Osteoblast (primary cell): ENCODE measurements around the gene ZMIZ1. TPM values are rescaled to one million over a fixed set of nuclear protein-coding genes. Genes with fewer than 3 reads are reported as not detected.

Experiments
- DNase-seq: peaks from one replicate; pipeline ENCODE4 v3.0.0; 2011; ENCODE audit warnings: low spot score, mixed read lengths; ENCODE audit not compliant: insufficient read length; ENCODE audit errors: missing footprints
- H2AFZ ChIP-seq: 2 replicates; pipeline ENCODE4 v1.6.0; 2011; ENCODE audit warnings: mild to moderate bottlenecking, low read length
- H3K27ac ChIP-seq: 2 replicates; pipeline ENCODE4 v1.5.1; 2011; ENCODE audit warnings: mild to moderate bottlenecking, low read depth, low read length, moderate library complexity
- H3K27me3 ChIP-seq: 2 replicates; pipeline ENCODE4 v1.6.0; 2012; ENCODE audit warnings: mild to moderate bottlenecking, control low read depth, inconsistent platforms, low read length, moderate library complexity; ENCODE audit not compliant: insufficient read depth
- H3K36me3 ChIP-seq: 2 replicates; pipeline ENCODE4 v1.5.1; 2011; ENCODE audit warnings: mild to moderate bottlenecking, low read length, control low read depth, moderate library complexity; ENCODE audit not compliant: insufficient read depth
- H3K4me1 ChIP-seq: 2 replicates; pipeline ENCODE4 v1.5.1; 2011; ENCODE audit warnings: mild to moderate bottlenecking, low read length, control low read depth, moderate library complexity; ENCODE audit not compliant: insufficient read depth
- H3K4me2 ChIP-seq: 2 replicates; pipeline ENCODE4 v1.6.0; 2011; ENCODE audit warnings: mild to moderate bottlenecking, low read length; ENCODE audit not compliant: insufficient read depth
- H3K4me3 ChIP-seq: fragments of 200-600 bp; sonication (generic); 3 replicates; pipeline ENCODE4 v1.5.1; 2012; ENCODE audit warnings: mild to moderate bottlenecking, low read length, inconsistent platforms; ENCODE audit not compliant: insufficient read depth
- H3K79me2 ChIP-seq: 2 replicates; pipeline ENCODE4 v1.6.0; 2012; ENCODE audit warnings: mild to moderate bottlenecking, low read length, control low read depth, inconsistent platforms; ENCODE audit not compliant: insufficient read depth
- H3K9me3 ChIP-seq: 2 replicates; pipeline ENCODE4 v1.5.1; 2011; ENCODE audit warnings: low read depth, low read length, control low read depth
- H4K20me1 ChIP-seq: 2 replicates; pipeline ENCODE4 v1.6.0; 2012; ENCODE audit warnings: mild to moderate bottlenecking, low read length, control low read depth; ENCODE audit not compliant: insufficient read depth
- CTCF ChIP-seq: IDR thresholded peaks from 2 replicates; pipeline ENCODE4 v1.5.1; 2011; ENCODE audit warnings: mild to moderate bottlenecking, low read depth, low read length, moderate library complexity; ENCODE audit errors: extremely low read depth
- total RNA-seq: library from RNA; depleted of rRNA; stranded (reverse); fragments of >200 nt; gene quantifications from 2 replicates; pipeline ENCODE4 v1.2.3, GENCODE V29; 2012

The ZMIZ1 gene
- total RNA-seq, 1 donor: 40.9 TPM

- no peak overlapping the region for H3K4me3 ChIP-seq
- H2AFZ ChIP-seq: no peak overlapping the region
- H3K27ac ChIP-seq: peak overlapping the region; percentile 70
- H4K20me1 ChIP-seq: peaks cover 11% of the 10 kb centered on the region
- peaks cover 60% of the 10 kb centered on the region for H3K4me1 ChIP-seq
- DNase-seq: no peak
- H3K36me3 ChIP-seq: peaks cover 16% of the 10 kb centered on the region
- TF ChIP-seq CTCF: no peak
- no peak overlapping the region for H3K4me2 ChIP-seq
- H3K79me2 ChIP-seq: peaks cover 82% of the 10 kb centered on the region
- no peaks in the 10 kb centered on the region for H3K9me3 ChIP-seq
- H3K27me3 ChIP-seq: no peaks in the 10 kb centered on the region
Measured at GRCh38 chr10:79145517-79146470, 77.0 kb downstream of the ZMIZ1 start.

DNA sequence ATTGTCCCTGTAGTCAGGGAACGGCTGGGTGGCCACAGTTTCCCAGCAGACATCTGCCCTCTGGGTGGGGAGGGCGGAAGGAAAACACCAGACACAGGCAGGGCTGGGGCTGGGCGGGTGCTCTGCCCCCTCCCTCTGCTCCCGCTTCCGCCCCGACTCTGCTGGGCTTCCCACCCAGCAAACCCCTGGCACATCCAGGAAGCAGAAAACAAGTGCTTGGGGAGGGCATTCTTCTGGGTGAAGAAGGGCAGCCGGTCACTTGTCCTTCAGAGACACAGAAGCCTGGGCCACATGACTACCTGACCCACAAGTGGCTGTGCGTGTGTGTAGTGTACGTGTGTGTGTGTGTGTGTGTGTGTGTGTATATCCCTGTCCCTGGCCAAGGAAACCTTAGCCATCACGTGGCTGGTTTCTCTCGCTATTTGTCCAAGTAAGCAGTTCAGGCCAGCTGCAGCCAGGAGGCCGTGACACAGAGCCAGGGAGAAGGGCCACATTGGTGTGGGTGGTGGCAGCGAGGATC lies 77.9 kb downstream of the ZMIZ1 start:
- peak overlapping the region; percentile 70 for H3K27ac ChIP-seq
- peaks cover 74% of the 10 kb centered on the region for H3K79me2 ChIP-seq
- H3K27me3 ChIP-seq: no peaks in the 10 kb centered on the region
- H4K20me1 ChIP-seq: peaks cover 11% of the 10 kb centered on the region
- no peak overlapping the region for H3K4me2 ChIP-seq
- DNase-seq: no peak
- H3K4me1 ChIP-seq: peaks cover 60% of the 10 kb centered on the region
- H3K4me3 ChIP-seq: no peak overlapping the region
- H3K36me3 ChIP-seq: peaks cover 16% of the 10 kb centered on the region
- no peak for TF ChIP-seq CTCF
- no peaks in the 10 kb centered on the region for H3K9me3 ChIP-seq
- no peak overlapping the region for H2AFZ ChIP-seq

GRCh38 chr10:79147306-79147705 lies 78.5 kb downstream of the ZMIZ1 start:
- Histone ChIP-seq H3K27me3 (no peaks in the 10 kb centered on the region), H4K20me1 (peaks cover 9% of the 10 kb centered on the region), H3K4me2 (no peak overlapping the region), H3K4me1 (peaks cover 59% of the 10 kb centered on the region), H3K36me3 (peaks cover 15% of the 10 kb centered on the region), H3K9me3 (no peaks in the 10 kb centered on the region), H2AFZ (no peak overlapping the region), H3K79me2 (peaks cover 76% of the 10 kb centered on the region), H3K27ac (peak overlapping the region; percentile 70), H3K4me3 (no peak overlapping the region)
- DNase-seq: no peak
- no peak for TF ChIP-seq CTCF

- peaks cover 76% of the 10 kb centered on the region for H3K79me2 ChIP-seq
- no peak overlapping the region for H2AFZ ChIP-seq
- peaks cover 4% of the 10 kb centered on the region for H4K20me1 ChIP-seq
- peaks cover 9% of the 10 kb centered on the region for H3K36me3 ChIP-seq
- H3K27me3 ChIP-seq: no peaks in the 10 kb centered on the region
- no peak for TF ChIP-seq CTCF
- no peak for DNase-seq
- H3K4me3 ChIP-seq: no peak overlapping the region
- peak overlapping the region; percentile 94 for H3K27ac ChIP-seq
- no peak overlapping the region for H3K4me2 ChIP-seq
- H3K4me1 ChIP-seq: peaks cover 64% of the 10 kb centered on the region
- H3K9me3 ChIP-seq: no peaks in the 10 kb centered on the region
Measured at GRCh38 chr10:79147796-79148451, 79.2 kb downstream of the ZMIZ1 start.
